ENCODE results near the gene DNAJB6.

Gene DNAJB6

DNA sequence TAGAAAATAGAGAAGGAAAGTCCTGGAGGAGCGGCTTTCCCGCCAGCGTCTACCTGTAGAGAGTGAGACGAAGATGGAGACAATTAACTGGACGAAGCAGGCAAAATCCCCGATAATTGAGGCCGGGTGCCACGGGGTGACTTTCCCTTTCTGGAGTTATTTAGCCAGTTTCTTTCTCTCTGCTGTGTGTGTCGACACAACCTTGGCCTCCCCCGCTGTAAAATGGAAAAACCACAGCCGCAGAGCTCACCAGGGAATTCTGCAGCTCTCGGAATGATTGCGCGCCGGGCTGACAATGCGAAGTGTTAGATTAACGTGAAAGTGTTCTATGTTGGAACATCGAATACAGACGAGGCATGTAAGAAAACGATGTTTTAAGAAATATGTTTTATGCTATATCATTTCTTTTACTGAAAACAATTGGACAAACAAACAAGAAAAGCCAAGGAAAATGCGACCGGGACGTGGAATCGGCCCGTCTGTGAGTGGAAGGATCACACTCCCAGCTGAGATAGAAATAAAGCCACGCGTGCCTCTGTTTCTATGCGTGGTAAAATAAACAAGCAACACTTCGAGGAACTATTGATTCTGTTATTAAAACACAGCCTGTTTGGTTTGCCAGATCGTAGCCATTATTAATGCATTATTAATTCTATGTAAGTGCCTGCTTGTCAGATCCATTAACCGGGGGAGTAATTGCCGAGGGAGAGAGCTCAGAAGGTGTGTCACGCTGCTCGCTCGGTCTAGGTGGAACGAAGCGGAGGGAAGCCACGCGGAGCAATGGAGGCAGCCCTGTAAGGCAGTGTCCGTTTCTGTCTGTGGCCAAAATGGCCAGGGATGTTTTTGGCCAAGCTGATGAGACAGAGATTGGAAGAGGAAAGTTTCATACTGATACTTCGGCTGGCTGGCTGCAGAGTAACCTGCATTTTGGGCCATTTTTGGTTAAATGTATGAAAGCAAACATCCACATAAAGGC, 129.4 kb downstream of the DNAJB6 start:
- peaks cover 18% of the 10 kb centered on the region for H3K4me1 ChIP-seq
- H3K27ac ChIP-seq = no peak overlapping the region

DNA sequence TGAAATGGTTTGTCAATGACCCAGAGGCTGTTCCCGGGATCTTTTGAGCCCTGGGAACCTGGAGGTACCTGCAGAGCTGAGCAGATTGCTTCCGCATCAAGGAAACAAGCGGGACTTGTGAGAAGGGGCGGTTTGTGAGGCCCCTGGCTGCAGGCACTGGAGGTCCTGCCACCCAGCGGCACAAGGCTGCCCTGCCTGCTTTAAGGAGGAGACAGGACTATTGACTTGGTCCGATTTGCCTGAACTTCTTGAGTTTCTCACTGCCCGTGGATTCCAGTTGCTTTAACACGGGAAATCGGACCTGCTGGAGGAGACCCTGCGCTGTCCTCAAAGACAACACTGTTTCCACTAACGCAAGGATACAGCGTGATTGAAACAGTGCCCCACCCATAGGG, 130.1 kb downstream of the DNAJB6 start:
- Histone ChIP-seq H3K4me2 (no peak overlapping the region), H3K9me3 (no peaks in the 10 kb centered on the region), H4K20me1 (no peaks in the 10 kb centered on the region), H3K9ac (no peak overlapping the region), H3K27me3 (no peaks in the 10 kb centered on the region), H3K4me3 (no peak overlapping the region), H3K27ac (no peak overlapping the region), H3K4me1 (peaks cover 25% of the 10 kb centered on the region), H3K36me3 (no peaks in the 10 kb centered on the region)
- no peak for TF ChIP-seq Cebpa-rat (IDR thresholded peaks at IDR 0.05)

More for the DNA sequence above, 129.4 kb downstream of the DNAJB6 start:
- H3K36me3 ChIP-seq = no peaks in the 10 kb centered on the region
- H3K9ac ChIP-seq = no peak overlapping the region
- no peak overlapping the region for H3K4me3 ChIP-seq
- H3K27me3 ChIP-seq = no peaks in the 10 kb centered on the region
- H3K4me2 ChIP-seq = no peak overlapping the region
- H4K20me1 ChIP-seq = no peaks in the 10 kb centered on the region
- TF ChIP-seq Cebpa-rat (IDR thresholded peaks at IDR 0.05) = no peak
- no peaks in the 10 kb centered on the region for H3K9me3 ChIP-seq

Measured in BLaER1 (cell line).